ENCODE data around the gene TSSC4.
A peak's percentile ranks its signal among the peaks of the same experiment; 100 is the strongest.

TSSC4 gene

GRCh38 chr11:2387266-2387987, 13.1 kb upstream of the TSSC4 start:
- no peak for DNase-seq

- DNase-seq = no peak
These were observed 11.8 kb upstream of the TSSC4 start for GRCh38 chr11:2388431-2389376.

DNA sequence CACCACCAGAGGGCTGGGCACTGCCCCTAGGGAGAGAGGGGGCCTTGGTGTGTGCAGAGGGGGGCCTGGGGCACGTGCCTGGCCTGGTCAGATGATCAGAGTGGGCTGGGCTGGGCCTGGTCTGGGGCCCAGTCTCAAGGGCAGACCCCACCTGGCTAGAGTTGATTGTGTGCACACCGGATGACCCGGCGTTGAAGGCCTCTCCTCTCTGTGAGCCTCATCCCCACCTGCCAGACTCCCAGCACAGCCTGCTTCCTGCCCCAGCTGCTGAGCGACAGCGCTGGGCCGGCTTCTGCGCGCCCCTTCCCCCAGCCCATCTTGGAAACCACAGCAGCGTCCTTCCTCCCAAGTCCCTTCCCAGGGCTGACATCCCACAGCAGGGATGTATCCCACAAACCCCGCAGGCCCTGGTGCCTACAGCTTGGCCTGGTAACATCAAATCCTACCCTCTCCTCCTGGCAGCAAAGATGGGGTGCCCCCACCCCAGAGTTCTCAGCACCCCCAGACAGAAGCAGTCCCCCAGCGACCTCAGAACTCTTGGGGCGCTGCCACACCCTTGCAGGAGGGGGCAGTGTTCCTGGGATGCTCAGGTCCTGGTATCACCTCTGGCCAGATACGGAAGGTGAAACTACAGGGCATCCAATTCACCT, 11.0 kb upstream of the TSSC4 start:
- no peak for DNase-seq

DNA sequence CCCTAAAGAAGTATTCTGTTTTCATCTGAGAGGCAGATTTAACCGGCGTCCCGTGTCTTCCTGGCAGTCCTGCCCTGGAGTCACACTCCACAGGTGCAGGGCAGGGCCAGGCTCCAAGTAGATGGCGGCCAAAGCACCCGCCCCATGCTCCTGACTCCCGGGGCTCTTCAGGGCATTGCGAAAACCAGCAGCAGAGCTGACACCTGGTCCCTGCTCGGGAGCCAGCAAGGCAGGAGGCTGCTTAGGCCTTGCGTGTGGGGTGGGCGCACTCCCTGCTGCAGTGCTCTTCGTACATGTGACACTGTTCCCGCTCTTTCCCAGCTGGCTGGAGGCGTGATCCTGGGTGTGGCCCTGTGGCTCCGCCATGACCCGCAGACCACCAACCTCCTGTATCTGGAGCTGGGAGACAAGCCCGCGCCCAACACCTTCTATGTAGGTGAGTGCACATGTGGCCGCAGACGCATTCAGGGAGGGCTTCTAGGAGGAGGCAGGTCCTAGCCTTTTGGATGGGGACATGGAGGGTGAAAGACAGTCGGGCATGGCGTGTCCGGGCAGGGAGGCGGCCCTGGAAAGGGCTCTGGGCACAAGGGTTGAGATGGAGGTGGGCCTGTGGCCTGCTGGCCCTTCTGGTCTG, 10.3 kb upstream of the TSSC4 start:
- no peak for DNase-seq

- peak; percentile 26 for DNase-seq
These were observed 9.8 kb upstream of the TSSC4 start for GRCh38 chr11:2390725-2391151.

GRCh38 chr11:2391181-2391975, 9.2 kb upstream of the TSSC4 start:
- no peak for DNase-seq

GRCh38 chr11:2392241-2392959, 8.2 kb upstream of the TSSC4 start:
- DNase-seq = no peak

- no peak for DNase-seq
These were observed 7.3 kb upstream of the TSSC4 start for GRCh38 chr11:2393111-2393868.

DNA sequence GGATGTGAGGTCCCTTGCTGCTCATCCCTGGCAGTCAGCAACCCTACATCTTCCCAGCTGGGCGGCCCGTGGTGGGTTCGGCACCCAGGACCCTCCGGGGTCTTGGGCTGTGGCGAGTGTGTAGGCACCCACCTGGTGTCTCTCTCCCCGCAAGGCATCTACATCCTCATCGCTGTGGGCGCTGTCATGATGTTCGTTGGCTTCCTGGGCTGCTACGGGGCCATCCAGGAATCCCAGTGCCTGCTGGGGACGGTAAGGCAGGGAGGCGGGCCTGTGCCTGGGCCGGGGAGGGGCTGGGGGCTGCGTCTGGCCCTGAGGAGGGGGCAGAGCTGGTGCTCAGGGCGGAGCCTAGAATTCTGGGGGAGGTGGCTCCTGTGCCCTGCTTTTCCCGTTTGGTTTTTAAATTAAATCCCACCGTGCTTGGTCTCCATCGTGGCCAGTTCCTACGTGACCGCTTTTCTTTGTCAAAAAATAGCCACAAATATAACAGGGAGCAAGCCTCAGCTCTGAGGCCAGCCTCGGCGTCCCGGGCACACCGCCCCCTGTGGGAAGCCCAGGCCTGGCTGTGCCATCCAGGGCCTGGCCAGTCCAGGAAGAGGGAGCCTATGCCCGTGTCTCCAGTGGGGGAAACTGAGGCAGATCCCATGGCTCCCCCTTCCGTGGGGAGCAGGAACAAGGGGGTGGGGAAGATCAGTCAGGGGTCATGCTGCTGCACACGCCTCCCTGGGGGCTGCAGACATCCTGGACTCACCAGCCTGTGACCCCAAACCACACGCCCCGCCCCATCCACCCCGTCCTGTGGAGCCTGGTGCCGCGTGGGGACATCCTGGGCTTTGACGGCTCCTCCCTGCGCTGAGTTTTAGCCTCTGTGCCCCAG, 6.4 kb upstream of the TSSC4 start:
- no peak for DNase-seq

GRCh38 chr11:2394818-2395105, 5.8 kb upstream of the TSSC4 start:
- DNase-seq = no peak

GRCh38 chr11:2395211-2395730, 5.3 kb upstream of the TSSC4 start:
- DNase-seq = no peak

- DNase-seq = no peak
These were observed 4.7 kb upstream of the TSSC4 start for GRCh38 chr11:2395856-2396255.

DNA sequence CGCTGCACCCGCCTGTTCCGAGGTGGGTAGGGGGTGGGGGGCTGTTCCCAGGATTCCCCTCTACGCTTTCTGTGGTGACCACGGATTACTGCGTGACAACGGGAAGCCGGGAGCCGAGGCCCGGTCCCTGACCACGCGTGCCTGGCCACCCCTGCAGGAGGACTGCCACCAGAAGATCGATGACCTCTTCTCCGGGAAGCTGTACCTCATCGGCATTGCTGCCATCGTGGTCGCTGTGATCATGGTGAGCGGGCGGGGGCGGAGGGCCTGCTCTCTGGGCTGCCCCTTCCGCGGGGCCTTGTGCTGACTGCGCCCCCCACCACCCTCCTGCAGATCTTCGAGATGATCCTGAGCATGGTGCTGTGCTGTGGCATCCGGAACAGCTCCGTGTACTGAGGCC, 4.1 kb upstream of the TSSC4 start:
- no peak for DNase-seq

DNA sequence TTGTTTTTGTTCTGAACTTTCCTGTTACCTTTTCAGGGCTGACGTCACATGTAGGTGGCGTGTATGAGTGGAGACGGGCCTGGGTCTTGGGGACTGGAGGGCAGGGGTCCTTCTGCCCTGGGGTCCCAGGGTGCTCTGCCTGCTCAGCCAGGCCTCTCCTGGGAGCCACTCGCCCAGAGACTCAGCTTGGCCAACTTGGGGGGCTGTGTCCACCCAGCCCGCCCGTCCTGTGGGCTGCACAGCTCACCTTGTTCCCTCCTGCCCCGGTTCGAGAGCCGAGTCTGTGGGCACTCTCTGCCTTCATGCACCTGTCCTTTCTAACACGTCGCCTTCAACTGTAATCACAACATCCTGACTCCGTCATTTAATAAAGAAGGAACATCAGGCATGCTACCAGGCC, 3.5 kb upstream of the TSSC4 start:
- DNase-seq = no peak

DNA sequence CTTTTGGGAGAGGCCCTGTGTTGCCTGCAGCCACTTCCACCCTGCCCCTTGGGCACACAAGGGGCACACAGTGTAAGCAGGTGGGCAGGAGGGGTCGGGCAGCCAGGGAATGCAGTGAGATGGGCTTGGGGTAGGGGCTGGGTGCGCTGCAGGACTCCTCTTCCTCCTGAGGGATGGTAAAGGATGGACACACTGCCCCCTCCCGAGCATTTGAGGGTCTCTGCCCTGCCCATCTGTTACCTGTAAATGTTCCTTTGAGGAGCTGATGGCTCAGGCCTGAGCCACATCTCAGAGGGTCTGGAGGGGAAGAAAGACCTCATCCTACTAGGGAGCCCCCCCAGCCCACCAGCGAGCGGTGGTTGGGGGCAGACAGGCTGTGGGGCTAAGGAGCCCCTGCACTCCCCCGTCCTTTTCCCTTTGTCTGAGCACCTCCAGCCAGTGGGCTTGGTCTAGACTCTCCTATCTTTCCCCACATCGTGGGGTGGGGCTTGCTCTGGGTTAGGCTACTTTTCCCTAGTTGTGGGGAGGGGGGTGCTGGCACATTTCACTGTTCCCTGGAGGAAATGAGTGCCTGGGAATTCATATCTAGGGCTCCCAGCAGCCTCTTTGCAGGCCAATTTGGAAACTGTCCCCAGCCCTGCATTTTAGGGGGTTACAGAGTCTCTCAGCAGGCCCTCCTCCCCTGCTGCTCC, 1.7 kb upstream of the TSSC4 start:
- DNase-seq = peak; percentile 33

DNA sequence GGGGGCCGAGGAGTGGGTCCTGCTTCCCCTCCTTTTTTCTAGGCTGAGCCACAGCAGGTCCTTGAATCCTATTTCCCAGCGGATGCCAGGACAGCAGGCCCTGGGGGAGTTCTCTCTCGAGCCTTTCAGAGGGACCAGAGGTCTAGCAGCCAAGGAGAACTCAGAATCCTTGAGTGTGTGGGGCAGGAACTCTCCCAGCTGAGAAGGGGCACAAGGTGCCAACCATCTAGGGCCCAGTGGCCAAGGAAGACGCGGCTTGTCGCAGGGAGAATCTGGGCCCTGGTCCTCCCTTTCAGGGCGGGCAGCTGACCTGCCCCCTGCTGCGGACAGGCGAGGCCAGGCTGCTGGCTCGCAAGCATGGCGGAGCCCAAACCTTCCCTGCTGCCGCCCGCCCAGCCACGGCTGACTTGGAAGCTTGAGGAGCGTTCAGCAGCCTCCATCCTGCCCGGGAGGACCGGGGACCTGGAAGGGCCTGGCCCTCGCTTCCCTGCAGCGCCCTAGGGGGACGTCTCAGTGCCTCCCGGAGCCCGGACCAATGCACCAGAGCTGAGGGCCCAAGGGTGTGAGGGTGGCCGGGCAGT, 972 bp upstream of the TSSC4 start:
- peak; percentile 40 for DNase-seq

DNA sequence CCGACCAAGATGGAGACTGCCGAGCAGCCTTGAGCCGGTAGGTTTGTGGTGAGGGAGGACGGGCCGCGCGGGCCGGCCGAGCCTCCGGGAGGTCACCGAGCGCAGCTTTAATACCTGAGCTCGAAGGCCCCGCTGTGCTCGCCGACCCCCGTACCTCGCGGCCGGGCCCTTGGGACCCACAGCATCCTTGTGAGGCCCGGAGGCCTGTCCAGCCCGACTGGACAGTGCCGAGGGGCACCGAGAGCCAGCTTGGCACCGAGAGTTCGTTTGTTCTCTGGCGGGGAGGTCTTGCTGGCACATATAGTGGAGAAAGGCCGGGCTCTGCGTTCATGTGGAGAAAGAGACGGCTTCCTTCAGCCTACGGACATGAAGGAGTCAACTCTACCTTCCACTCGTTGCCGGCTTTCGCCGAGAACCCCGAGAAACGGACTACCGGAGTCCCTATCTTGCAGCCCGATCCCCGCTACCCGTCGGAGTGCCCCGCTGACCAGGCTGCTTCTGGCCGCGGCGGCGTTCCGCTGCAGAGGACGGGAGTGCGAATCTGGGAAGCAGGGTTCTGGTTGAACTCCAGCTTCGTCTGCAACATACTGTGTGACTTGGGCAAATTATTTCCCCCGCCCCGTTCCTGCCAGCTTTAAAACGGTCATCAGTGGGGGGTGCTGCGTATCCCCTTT, 349 bp downstream of the TSSC4 start:
- no peak for DNase-seq

- DNase-seq = peak; percentile 7
These were observed 960 bp downstream of the TSSC4 start for GRCh38 chr11:2401436-2401984.

Data from NCI-H82 (cell line).